HCEC 1CT (cell line): ENCODE measurements around the gene STT3B.
A peak's percentile ranks its signal among the peaks of the same experiment; 100 is the strongest.

Experiments
- DNase-seq: peaks from one replicate; pipeline ENCODE4 v3.0.0-alpha.2; 2017

Gene STT3B

DNA sequence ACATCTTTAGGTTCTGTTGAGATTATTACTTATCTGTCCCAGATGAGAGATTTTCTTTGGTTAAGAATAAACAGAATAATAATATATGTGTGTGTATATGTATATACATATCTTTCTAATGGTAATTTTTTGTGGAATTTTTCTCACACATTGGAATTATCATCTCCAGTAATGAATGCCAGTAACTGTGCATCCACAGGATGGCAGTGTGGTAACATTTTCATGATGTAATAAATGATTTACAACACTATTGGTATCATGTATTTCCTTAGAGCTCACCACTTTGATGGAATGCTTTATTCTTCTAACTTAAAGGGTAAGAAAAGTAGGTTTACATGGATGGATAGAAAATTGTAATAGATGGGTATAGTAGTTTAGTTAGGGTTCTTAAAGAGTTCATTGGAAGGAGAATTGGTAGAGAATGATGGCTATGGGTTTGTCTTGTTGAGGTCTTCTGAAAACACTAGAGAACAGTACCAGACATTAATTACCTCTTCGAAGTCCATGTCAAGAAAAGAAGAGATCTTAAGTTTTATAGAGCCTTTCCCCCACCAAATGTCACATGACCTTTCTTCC lies 78.1 kb downstream of the STT3B start:
- peak; percentile 38 for DNase-seq

DNA sequence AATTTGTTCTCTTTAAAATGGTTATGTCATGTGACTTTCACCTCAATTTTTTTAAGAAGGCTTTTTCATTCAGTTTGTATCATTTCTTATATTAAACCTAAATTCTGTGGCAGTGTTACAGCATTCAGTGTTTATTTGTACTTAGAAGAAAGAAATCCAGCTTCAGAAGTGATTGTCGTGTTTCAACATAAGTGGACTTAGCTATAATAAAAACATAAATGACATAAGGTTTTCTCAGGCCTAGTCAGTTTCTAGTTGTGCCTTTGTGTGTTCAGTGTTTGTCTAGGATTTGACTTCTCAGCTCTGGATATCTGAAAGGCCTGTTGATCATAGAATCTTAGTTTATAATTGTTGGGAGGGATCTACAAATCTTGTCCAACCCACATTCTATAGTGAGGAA lies 80.5 kb downstream of the STT3B start:
- no peak for DNase-seq

DNA sequence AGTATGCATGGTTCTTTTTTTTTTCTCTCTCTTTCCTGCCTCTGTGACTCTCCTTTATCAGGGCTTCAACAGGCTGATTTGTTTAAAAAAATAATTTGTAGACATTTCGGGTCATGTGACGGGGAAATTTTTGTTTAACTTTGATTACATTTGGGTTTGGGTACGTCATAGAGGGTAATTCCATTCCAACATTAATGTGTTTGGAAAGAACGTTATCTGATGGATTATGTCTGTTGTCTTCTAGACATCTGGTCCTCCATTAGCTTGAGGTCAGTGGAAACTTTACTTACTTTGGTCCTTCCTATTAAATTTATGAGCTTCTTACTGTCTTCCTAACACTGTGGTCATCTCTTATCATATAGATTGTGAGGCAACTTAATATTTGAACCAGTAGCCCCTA lies 80.9 kb downstream of the STT3B start:
- no peak for DNase-seq

DNA sequence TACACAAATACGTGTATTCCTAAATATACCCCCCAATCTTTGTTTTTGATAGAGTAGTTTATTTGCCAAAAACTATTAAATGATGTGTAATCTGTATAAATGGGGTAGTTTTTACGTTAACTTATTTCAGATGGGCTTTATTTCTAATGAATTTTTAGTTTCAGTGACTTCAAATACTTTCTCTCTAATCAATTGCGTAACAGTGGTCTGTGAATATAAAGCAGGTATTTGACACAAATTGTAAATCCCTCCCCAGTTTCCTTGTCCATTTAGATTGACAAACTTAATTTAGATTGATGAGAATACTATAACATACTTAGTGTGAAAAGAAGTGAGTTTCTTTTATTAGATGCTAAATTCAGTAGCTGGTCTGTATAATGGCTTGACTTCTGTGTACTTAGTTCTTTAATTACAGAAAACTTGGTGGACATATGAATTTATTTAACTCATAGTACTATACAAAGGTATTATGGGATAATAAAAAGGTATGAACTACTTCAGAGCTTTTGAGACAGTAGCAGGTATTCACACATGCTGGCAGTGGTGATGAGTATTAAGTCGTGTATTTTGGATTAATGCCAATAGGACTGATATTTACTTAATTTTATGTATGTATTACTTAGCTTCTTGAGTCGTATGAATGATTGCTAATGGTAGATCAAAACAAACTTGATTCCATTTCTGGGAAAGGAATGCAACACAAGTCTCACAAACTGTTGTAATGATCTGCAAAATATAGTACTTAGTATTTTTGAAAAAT lies 81.6 kb downstream of the STT3B start:
- no peak for DNase-seq

DNA sequence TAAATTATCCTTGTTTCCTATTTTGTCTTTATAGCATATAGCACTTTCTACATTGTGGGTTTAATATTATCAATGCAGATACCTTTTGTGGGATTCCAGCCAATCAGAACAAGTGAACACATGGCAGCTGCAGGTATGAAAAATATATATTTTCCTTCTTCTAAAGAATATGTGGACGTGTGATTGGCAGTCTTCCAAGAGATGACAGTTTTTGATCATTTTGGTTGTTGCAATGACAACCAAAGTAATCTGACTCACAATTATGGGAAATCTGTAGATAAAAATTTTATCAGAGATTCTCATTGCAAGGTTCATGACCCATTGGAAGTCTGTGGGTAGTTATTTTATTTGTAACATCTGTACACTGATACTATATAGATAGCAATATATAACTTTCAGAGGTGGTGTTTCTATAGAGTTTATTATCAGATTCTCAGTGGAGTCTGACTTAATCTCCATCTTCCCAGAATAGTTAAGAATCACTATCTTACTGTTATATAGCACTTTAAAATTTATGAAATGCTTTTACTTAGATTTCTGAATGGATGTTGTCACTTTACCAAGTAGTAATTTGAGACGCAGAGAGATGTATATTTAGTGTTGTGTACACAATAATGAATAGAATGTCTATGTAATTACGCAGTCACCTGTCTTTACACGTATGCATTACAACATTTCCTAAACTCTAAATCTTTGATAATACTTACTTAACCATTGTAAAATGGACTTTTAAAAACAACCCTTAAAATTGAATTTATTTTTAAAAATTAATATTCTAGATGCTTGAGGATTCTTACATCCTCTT lies 82.5 kb downstream of the STT3B start:
- DNase-seq = no peak

DNA sequence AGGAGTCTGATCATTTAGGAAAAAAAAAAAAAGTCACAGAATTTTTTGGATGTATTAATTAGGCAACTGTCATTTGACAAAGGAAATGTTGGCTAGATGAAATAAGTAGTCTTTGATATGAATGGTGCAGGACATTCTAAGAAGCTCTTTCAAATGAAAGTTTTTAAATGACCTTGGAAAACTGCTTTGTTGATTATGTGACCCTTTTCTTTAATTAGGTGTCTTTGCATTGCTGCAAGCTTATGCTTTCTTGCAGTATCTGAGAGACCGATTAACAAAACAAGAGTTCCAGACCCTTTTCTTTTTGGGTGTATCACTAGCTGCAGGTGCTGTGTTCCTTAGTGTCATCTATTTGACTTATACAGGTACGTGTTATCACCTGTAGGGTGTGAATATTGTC lies 84.0 kb downstream of the STT3B start:
- no peak for DNase-seq

GRCh38 chr3:31620656-31621055 lies 87.9 kb downstream of the STT3B start:
- no peak for DNase-seq

DNA sequence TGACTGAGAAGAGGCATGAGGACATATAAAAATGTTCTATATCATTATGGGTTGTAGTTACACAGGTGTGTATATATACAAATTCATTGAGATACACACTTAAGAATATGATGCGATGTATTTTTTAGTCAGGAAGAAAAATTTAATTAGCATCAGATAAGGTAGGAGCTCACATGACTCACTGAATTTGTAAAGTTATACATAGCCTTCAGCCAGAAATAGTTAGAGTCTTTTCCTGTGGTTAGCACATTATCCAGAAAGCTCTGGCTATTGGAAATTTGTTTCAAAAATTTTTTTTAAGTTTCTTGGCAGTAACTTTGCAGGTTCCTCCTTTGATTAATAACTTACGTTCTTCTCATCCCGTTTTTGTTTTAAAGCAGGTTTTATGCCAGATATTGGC lies 88.6 kb downstream of the STT3B start:
- no peak for DNase-seq

GRCh38 chr3:31622636-31623288 lies 90.0 kb downstream of the STT3B start:
- no peak for DNase-seq

DNA sequence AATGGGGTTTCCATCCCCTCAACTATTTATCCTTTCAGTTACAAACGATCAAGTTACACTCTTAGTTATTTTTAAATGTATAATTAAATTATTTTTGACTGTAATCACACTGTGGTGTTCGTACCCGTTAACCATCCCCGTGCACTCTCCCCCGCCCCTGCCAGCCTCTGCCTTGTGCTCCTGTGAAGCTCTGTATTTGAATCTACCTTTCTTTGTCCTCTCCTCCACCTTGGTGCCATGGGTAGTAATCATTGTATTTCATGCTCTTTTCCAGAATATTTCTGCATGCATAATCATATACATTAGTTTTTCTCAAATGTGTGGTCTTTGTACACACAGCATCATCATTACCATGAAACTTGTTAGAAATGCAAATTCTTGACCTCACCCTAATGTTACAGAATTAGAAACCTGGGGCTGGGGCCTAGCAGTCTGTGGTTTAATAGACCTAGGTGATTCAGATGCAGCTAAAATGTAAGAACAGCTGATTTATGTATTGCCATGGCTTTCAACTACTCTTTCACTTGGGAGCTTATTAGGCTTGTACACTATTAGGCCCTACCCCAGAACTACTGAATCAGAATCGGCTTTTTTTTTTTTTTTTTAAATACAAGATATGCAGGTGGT lies 91.5 kb downstream of the STT3B start:
- no peak for DNase-seq

GRCh38 chr3:31625358-31625757 lies 92.6 kb downstream of the STT3B start:
- DNase-seq = no peak

- DNase-seq = no peak
These were observed 96.3 kb downstream of the STT3B start for GRCh38 chr3:31629054-31629453.

DNA sequence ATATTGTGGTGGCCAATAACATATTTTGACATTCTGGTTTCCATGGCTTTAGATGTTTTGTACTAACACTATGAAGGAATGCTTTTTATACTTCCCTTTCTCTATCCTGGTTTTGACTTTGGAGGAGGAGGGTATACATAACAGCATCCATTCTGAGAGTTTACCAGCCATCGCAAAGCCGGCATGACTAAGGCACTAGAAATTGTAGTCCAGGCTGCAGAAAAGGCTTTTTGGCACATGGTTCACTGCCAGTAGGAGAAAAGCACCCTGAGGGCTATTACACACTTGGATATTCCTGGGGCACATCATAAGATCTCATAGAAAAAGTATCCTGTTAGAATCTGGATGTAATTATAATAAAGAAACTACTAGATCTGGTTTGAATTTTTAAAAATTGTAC lies 101.8 kb downstream of the STT3B start:
- DNase-seq = no peak

DNA sequence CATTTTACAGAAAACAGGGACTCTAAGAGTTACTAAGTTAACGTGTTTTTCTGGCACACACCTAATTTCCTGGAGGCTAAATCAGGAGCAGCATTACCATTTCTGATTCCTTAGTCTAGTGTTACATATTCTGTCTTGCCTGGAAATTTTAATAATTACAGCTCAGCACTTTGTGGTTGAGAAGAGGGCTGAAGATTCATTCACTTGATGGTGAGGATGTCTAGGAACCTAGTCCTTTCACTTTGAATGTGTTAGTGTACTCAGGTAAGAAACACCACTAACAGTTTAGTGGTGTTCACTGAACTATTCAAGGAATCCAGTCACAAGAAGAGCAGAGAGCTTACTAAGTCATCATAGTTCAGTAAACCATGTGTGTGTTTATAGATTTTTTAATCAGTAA lies 102.8 kb downstream of the STT3B start:
- DNase-seq = no peak

- no peak for DNase-seq
These were observed 103.3 kb downstream of the STT3B start for GRCh38 chr3:31636049-31636448.

DNA sequence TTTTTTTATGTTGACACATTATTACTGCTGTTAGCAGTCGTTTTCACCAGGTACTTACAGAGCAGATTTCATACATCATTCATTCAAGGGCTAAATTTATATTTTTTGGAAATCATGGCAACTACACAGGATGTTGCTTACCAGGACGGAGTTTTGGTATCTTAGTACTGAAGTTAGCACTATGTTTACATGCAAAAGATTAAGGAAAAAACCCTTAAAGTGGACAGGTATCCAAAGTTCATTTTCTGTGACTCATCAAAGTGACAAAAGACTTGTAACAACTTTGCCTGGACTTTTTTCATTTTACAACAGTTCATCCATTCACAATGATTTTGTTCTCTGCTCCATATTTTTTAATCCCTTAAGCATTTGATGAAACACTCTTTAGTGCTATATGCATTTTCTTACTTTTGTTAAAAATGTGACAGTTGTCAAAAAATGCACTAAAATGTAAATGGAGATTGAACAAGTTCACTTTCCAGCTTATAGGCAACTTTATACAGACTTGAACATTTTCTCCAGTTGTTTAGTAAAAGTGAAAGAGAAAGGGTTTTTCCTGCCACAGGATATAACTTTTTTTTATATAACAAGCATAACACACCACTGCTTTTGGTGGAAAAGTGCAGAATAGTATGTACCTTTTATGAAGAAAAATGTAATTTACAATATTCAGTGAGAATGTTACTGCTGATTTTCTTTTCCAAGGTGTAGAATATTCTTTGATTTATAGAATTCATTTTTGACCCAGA lies 104.1 kb downstream of the STT3B start:
- DNase-seq = no peak

DNA sequence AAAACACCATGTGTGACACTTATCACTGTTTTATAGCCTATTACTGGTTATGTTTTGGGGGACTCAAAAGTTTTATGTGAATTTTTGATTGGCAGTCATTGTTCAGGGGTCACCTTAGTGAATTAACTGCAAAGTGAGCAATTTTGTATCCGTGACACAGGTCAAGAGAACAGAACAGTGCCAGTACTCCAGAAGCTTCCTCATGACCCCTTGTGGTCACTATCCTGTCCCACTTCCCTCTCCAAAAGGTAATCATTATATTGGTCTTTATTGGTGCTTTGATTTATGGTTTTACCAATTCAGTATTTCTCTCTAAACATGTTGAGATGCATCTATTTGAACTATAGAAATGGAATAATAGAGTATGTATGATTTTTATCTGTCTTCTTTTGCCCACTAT lies 107.1 kb downstream of the STT3B start:
- DNase-seq = no peak

- no peak for DNase-seq
These were observed 112.5 kb downstream of the STT3B start for GRCh38 chr3:31645256-31645655.

DNA sequence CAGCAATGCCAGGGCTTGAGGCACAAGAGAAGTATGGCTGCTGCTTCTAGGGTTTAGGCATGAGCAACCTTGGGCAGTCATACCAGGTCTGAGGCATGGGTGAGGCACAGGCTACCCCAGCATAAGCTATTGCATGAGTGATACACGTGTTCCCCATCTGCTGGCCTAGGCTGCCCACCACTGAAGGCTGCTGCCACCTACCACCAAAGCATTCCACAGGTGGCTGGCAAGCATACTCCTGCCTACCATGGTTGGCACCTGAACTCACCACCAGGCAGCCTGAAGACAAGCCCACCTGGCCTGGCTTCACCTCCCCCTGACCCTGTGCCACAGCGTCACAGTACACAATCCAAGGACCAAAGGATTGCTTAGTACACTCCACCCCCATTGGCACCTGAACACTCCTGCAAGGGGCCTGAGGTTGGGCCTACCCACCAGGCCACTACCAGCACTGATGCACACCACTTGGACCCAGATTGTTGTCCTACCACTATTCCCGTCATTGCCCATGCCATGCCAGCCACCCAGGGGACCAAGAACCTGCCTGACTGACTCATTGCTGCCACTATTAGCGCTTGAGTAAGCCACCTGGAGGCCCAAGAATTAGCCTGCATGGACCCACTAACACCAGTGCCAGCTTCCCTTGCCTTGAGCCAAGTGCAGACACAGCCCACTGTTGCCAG lies 115.7 kb downstream of the STT3B start:
- no peak for DNase-seq

DNA sequence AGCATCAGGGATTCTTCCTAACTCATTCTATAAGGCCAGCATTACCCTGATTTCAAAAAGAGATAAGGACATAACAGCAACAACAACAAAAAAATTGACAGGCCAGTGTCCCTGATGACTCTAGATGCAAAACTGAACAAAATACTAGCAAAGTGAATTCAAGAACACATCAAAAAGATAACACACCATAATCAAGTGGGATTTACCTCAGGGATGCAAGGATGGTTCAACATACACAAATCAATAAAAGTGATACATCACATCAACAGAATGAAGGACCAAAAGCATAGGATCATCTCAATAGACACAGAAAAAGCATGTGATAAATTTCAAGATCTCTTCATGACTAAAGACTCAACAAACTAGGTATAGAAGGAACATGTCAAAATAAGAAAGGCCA lies 119.6 kb downstream of the STT3B start:
- no peak for DNase-seq

DNA sequence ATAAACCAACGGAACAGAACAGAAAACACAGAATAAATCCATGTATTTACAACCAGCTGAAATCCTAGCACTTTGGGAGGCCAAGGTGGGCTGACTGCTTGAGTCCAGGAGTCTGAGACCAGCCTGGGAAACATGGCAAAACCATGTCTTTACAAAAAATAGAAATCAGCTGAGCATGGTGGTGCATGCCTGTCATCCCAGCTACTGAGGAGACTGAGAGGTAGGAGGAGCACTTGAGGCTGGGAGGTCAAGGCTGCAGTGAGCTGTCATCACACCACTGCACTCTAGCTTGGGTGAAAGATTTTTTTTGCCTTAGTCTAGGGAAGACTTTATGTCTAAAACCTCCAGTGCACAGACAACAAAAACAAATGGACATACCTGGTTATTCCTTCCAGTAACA lies 120.7 kb downstream of the STT3B start:
- DNase-seq = no peak

- no peak for DNase-seq
These were observed 122.3 kb downstream of the STT3B start for GRCh38 chr3:31654998-31655397.
